Testis (tissue), 3 donors: ENCODE results near the gene IL15RA. TPM values are rescaled to one million over a fixed set of nuclear protein-coding genes. Genes with fewer than 3 reads are reported as not detected.

Experiments used
- DNase-seq: peaks from one replicate; pipeline ENCODE4 v3.0.0-alpha.2; 2019
- H3K27ac ChIP-seq, 2 donors: fragments of 200-600 bp; sonication (generic); one replicate each; pipeline ENCODE4 v1.5.1; 2019
- H3K27me3 ChIP-seq: fragments of 200-600 bp; sonication (generic); one replicate; pipeline ENCODE4 v1.5.1; 2019
- H3K36me3 ChIP-seq: fragments of 200-600 bp; sonication (generic); one replicate; pipeline ENCODE4 v1.5.1; 2017; ENCODE audit warnings: low read depth; ENCODE audit errors: missing control alignments
- H3K4me1 ChIP-seq: fragments of 200-600 bp; sonication (generic); one replicate; pipeline ENCODE4 v1.5.1; 2019
- H3K4me3 ChIP-seq, 2 donors: fragments of 200-600 bp; sonication (generic); one replicate each; pipeline ENCODE4 v1.5.1; 2017 to 2019
- H3K9me3 ChIP-seq: fragments of 200-600 bp; sonication (generic); one replicate; pipeline ENCODE4 v1.5.1; 2017
- POLR2A ChIP-seq: fragments of 450-650 bp; IDR thresholded peaks from one replicate; pipeline ENCODE4 v1.6.1; 2017; ENCODE audit warnings: antibody characterized with exemption, mild to moderate bottlenecking, moderate library complexity
- WGBS, 2 donors: methylation state at CpG; one replicate each; pipeline ENCODE4 v1.1.5; 2018; 5-methylcytosine and 5-hydroxymethylcytosine counted together
- intact Hi-C: fragments of 100-400 bp; cut with DNase I; formaldehyde crosslinking; loops from one replicate; pipeline ENCODE4 v1.15.1; 2023; ENCODE audit warnings: low total_unique reads
- polyA plus RNA-seq: library from polyadenylated mRNA; stranded (reverse); fragments of 350-450 nt; fragmentation: Illumina TruSeq; extraction: RNeasy Lipid Tissue Mini Kit (QIAGEN cat#74804); gene quantifications from one replicate; pipeline ENCODE4 v1.2.3, GENCODE V29; 2014; ENCODE audit warnings: low read depth, low replicate concordance; ENCODE audit not compliant: insufficient read depth
- total RNA-seq, 2 donors: library from RNA; depleted of rRNA; stranded (reverse); fragments of >200 nt; gene quantifications; one replicate each; pipeline ENCODE4 v1.2.3, GENCODE V29; 2016
- TF ChIP-seq, protein P1 (sequence below), 3 experiments: fragments of 450-650 bp in 2 of 3; fragments of 200-600 bp in 1 of 3; sonication (generic) in 1 of 3; IDR thresholded peaks; one replicate each; pipeline ENCODE4 v1.5.1; 2016 to 2019; ENCODE audit warnings: antibody characterized with exemption in 3 of 3, mild to moderate bottlenecking in 2 of 3, moderate library complexity in 1 of 3

Gene IL15RA
- total and polyA plus RNA-seq, 3 donors from 2014 or later = 15.6 to 21.9 (median 18.3) TPM

DNA sequence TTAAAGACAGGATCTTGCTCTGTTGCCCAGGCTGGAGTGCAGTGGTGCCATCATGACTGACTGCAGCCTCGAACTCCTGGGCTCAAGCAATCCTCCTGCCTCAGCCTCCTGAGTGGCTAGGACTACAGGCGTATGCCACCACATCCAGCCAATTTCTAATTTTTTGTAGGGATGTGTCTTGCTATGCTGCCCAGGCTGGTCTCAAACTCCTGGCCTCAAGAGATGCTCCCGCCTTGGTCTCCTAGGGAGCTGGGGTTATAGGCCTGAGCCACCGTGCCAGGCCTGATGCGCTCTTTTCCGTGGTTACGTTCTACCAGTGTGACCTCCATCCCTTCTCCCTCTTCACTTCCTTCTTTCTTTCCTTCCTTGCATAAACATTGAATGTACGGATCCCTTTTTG is 34.2 kb upstream of the IL15RA start:
- 92 to 95% methylated on average over 8 of the region's 8 CpGs for WGBS, 2 donors
- DNase-seq = no peak
- Histone ChIP-seq H3K36me3 (no peaks in the 10 kb centered on the region), H3K27ac (no peak overlapping the region), H3K4me3 (no peak overlapping the region), H3K9me3 (no peaks in the 10 kb centered on the region), H3K4me1 (no peaks in the 10 kb centered on the region), H3K27me3 (no peaks in the 10 kb centered on the region)
- TF ChIP-seq, protein P1, sequence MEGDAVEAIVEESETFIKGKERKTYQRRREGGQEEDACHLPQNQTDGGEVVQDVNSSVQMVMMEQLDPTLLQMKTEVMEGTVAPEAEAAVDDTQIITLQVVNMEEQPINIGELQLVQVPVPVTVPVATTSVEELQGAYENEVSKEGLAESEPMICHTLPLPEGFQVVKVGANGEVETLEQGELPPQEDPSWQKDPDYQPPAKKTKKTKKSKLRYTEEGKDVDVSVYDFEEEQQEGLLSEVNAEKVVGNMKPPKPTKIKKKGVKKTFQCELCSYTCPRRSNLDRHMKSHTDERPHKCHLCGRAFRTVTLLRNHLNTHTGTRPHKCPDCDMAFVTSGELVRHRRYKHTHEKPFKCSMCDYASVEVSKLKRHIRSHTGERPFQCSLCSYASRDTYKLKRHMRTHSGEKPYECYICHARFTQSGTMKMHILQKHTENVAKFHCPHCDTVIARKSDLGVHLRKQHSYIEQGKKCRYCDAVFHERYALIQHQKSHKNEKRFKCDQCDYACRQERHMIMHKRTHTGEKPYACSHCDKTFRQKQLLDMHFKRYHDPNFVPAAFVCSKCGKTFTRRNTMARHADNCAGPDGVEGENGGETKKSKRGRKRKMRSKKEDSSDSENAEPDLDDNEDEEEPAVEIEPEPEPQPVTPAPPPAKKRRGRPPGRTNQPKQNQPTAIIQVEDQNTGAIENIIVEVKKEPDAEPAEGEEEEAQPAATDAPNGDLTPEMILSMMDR (IDR thresholded peaks at IDR 0.05) = no peak
- TF ChIP-seq POLR2A = no peak
- intact Hi-C loops = no loop called here

DNA sequence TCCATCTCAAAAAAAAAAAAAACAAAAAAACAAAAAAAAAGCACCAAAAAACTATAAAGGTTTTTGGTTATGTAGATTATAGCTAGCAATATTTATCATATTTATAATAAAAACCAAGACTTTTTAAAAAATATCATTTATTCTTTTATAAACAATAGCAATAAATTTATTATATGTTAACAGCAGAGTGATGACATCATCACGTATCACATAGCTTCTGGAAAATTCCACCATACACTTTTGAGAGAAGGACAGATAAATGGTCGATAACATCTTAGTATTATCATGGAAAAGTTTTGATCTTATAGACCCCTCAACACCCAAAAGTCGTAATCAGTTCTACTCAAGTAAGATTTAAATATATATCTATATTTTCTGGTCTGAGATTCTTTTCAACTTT is 33.2 kb upstream of the IL15RA start:
- intact Hi-C loops = no loop called here
- H3K27ac ChIP-seq = no peak overlapping the region
- DNase-seq = no peak
- H3K4me1 ChIP-seq = no peaks in the 10 kb centered on the region
- no peaks in the 10 kb centered on the region for H3K27me3 ChIP-seq
- TF ChIP-seq, protein P1 (IDR thresholded peaks at IDR 0.05) = no peak
- TF ChIP-seq POLR2A = no peak
- H3K36me3 ChIP-seq = no peaks in the 10 kb centered on the region
- 93 to 95% methylated on average over 3 of the region's 3 CpGs for WGBS, 2 donors
- H3K9me3 ChIP-seq = no peaks in the 10 kb centered on the region
- H3K4me3 ChIP-seq = no peak overlapping the region

GRCh38 chr10:6009961-6010360 is 32.6 kb upstream of the IL15RA start:
- Histone ChIP-seq H3K4me1 (no peaks in the 10 kb centered on the region), H3K4me3 (no peak overlapping the region), H3K27ac (no peak overlapping the region), H3K27me3 (no peaks in the 10 kb centered on the region), H3K36me3 (no peaks in the 10 kb centered on the region), H3K9me3 (no peaks in the 10 kb centered on the region)
- 91 to 94% methylated on average over 4 of the region's 4 CpGs for WGBS, 2 donors
- TF ChIP-seq, protein P1 (IDR thresholded peaks at IDR 0.05) = no peak
- TF ChIP-seq POLR2A = no peak
- no peak for DNase-seq
- intact Hi-C loops = no loop called here

DNA sequence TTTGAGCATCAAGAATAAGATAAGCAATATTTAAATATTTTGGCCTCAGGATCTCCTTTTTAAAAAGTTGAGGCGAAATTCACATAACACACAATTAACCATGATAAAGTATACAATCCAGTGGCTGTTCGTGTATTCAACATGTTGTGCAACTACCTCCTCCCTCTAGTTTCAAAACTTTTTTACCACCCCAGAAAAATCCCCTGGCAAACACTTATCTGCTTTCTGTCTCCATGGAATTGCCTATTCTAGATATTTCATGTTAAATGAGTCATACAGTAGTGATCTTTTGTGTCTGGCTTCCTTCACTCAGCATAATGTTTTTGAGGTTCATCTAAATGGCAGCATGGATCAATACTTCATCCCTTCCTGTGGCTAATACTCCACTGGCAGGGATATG is 31.8 kb upstream of the IL15RA start:
- no peaks in the 10 kb centered on the region for H3K4me1 ChIP-seq
- H3K27ac ChIP-seq = no peak overlapping the region
- intact Hi-C loops = no loop called here
- H3K27me3 ChIP-seq = no peaks in the 10 kb centered on the region
- H3K36me3 ChIP-seq = no peaks in the 10 kb centered on the region
- H3K4me3 ChIP-seq = no peak overlapping the region
- no peaks in the 10 kb centered on the region for H3K9me3 ChIP-seq
- DNase-seq = no peak
- TF ChIP-seq POLR2A = no peak
- TF ChIP-seq, protein P1 (IDR thresholded peaks at IDR 0.05) = no peak
- 67 to 73% methylated on average over 2 of the region's 2 CpGs for WGBS, 2 donors

- intact Hi-C loops = no loop called here
- Histone ChIP-seq H3K9me3 (no peaks in the 10 kb centered on the region), H3K36me3 (no peaks in the 10 kb centered on the region), H3K4me3 (no peak overlapping the region), H3K4me1 (no peaks in the 10 kb centered on the region), H3K27ac (no peak overlapping the region), H3K27me3 (no peaks in the 10 kb centered on the region)
- WGBS, 2 donors = 74 to 80% methylated on average over 5 of the region's 5 CpGs
- no peak for DNase-seq
- no peak for TF ChIP-seq POLR2A
- TF ChIP-seq, protein P1 (IDR thresholded peaks at IDR 0.05) = no peak
Observed at GRCh38 chr10:6008497-6009142, 31.3 kb upstream of the IL15RA start.
